HG02588 (cell line): Measurements from ENCODE around the gene ULK2.

Experiments used
- ATAC-seq: cut with Tn5 transposase; IDR thresholded peaks from one replicate; pipeline ENCODE4 v1.9.1; 2021; ENCODE audit warnings: mild to moderate bottlenecking, moderate library complexity; ENCODE audit not compliant: unreplicated experiment

ULK2 gene

GRCh38 chr17:19731626-19732025, 136.1 kb downstream of the ULK2 start:
- ATAC-seq = no peak

GRCh38 chr17:19730843-19731242, 136.9 kb downstream of the ULK2 start:
- no peak for ATAC-seq

GRCh38 chr17:19729900-19730299, 137.8 kb downstream of the ULK2 start:
- no peak for ATAC-seq

- no peak for ATAC-seq
These were observed 139.6 kb downstream of the ULK2 start for GRCh38 chr17:19728084-19728495.

- ATAC-seq = no peak
These were observed 140.1 kb downstream of the ULK2 start for GRCh38 chr17:19727501-19728078.

GRCh38 chr17:19726631-19727376, 140.9 kb downstream of the ULK2 start:
- ATAC-seq = no peak

- no peak for ATAC-seq
These were observed 142.2 kb downstream of the ULK2 start for GRCh38 chr17:19725486-19725885.

- ATAC-seq = no peak
These were observed 143.0 kb downstream of the ULK2 start for GRCh38 chr17:19724501-19725420.

- ATAC-seq = no peak
These were observed 143.8 kb downstream of the ULK2 start for GRCh38 chr17:19723964-19724363.
